ENCODE data around the gene IL10RA.
"Not testable (repeated sequence)": the region's sequence is repeated elsewhere in the genome, so short reads cannot be mapped to it uniquely, and the experiment has no call there.

IL10RA gene

DNA sequence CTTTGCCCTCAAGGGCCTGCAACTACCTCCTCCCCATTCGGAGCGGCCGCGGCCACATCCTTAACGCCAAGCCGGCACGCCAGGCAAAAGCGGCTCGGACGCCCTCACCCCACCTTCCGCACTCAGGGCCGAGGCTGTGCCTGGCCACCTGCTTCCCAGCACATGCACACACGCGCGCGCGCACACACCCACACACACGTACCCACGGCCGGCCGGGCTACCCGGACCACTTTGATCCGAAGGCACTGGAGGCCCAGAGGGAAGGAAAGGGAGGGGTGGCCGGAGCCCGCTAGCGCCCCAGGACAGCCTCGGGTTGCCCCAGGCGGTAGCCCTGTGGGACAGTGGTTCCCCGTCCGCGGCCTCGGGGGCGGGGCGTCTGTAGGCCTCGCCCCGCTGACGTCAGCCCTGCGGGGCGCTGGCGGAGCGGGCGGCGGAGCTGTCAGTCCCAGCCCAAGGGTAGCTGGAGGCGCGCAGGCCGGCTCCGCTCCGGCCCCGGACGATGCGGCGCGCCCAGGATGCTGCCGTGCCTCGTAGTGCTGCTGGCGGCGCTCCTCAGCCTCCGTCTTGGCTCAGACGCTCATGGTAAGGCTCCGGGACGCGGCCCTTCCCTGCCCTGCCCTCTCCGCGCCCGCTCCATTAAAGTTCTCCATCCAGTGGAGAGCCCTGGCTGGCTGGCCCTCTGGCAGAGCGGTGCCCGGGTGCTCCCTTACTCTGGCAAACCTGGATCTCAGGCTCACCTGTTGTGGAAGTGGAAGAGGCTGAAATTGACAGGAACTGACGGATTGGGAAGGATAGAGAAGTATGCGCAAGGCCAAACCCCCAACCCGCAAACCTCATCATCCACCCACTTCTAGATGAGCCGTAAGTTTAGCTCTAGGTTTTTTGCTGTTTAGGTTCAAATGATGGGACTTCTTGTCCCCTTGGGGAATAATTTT, at the start of gene IL10RA:
TSS of gene IL10RA (plus strand) at position 442 of the 935 bp plus-strand sequence. CDS start at position 516, 74 bp downstream.
- DNase-seq = peak; percentile 69

DNA sequence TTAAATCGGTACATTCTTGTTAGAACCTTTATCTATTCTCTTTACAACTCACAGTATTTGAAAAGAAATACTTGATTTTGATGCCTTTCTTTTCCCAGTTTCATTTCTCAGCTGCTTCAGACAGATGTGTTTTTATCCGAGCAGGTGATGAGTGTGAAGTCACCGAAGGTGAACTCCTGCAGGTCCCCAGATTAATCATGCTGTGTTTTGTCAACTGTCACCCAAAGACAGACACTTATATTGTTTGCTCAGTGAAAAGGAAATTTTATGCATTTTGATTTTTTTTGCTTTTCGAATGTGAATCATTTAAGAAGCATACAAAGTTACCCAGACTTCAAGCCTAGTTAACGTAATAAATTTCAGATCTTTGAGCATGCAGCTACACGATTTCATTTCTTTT, 49.2 kb upstream of the IL10RA start:
- no peak for DNase-seq

DNA sequence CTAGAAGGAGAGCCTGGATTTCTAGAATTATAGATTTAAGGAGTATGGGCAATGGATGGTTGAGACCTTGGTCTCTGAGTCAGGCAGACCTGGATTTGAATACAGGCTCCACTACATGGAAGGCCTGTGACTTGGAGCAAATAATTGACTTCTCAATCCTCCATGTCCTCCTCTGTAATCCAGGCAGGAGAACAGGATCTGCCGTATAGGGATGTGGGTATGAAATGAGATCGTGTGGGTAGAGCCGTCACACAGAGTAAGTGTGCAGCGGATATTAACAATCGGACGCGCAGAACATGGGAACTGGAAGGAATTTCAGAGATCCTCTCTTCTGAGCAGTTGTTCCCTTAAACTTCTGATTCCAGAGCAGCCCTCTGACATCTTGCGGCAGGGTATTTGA, 45.5 kb upstream of the IL10RA start:
- DNase-seq = no peak

DNA sequence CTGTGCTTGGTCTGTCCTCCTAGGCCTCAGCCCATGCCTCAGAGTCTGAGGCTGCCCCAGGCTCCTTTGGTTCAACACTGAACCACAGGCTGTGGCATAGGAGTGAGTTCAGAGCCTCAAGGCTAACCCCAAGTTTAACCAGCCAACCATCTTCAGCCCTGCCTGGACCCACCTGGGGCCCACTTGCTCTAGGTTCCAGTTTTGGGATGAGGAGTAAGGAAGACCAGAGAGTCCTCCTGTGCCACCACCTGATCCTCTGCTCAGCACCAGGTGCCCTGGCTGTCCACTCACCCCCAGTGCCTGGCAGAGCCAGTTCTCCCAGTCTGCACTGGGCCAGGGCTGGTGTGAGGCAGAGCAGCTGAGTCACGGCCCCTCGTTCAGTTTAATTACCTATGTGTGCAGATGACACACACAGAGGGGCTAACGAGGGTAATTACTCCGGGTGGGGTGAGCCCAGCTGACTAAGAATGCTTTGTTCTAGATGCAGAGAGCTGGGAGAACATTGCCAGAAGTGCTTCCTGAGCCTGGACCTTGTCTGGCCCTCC, 45.0 kb upstream of the IL10RA start:
- no peak for DNase-seq

DNA sequence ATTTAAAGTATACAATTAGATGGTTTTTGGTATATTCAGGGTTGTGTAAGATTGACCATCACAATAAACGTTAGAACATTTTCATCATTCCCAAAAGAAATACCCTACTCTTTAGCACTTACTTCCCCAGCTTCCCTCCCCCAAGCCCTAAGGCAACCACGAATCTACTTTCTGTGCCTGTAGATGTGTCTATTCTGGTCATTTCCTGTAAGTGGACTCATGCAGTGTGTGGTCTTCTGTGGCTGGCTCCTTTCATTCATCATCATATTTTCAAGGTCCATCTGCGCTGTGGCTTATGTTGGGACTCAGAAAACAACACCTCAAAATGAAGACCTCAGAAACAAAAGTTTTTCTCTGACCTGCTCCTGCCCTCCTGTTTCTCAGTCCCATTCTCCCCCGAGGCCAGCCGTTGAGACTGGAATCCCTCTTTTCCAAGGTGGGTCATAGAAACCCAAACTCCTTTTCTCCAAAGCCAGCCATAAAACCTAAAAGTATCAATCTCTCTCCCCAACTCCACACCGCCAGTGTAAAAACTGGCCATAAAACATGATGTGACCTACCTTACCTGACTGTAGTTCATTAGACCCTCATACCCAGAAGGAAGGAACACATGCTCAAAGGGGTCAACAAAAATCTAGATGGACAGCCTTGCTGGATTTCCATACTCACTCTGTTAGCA, 44.1 kb upstream of the IL10RA start:
- no peak for DNase-seq

DNA sequence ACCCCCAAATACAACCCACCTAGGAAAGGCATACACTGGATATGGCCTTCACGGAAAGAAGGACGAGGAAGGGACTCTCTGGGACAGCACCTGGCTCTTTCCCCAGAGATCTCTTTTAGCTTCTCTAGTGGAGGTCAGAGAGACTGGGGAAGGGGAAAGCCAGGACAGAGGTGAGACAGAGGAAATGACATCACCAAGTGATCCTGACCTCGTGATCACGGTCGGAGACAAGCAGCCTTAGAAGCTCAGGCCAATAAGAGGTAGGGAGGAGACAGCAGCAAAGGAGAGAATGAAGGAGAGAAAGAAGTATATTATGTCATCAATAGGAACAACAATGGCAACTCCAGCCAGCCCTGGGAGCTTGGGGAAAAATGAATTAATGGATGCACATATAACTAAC, 41.6 kb upstream of the IL10RA start:
- DNase-seq = no peak

DNA sequence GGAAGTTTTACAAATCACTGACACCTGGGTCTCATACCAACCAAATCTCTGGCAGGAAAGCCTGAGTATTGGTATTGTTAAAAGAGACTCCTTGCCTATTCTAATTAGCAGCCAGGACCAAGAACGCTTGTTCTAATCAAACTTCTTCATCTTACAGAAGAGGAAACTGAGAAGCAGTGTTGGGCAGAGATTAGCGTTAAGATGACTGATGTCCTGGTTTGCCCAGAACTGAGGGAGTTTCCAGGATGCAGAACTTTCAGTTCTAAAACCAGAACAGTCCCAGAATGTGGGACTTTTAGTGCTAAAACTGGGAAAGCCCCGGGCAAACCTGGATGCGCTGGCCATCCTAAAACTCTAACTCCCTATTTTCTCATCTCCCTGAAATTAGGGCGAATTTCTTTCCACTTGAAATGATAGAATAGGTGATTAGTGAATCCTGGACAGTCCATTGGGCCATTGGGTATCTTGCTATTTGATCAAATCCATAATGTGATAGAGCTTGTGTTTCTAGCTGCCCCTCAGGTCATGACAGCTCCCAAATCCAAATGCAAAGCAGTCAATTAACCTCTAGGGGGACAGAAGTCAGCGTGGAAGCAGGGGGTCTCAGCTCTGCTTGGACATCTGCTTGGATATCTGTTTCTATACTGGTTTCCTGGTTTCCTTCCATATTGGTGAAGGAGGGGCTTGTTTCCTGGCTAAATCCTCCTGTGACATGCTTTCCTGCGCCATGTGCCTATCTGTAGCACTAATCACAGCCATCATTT, 41.0 kb upstream of the IL10RA start:
- no peak for DNase-seq

DNA sequence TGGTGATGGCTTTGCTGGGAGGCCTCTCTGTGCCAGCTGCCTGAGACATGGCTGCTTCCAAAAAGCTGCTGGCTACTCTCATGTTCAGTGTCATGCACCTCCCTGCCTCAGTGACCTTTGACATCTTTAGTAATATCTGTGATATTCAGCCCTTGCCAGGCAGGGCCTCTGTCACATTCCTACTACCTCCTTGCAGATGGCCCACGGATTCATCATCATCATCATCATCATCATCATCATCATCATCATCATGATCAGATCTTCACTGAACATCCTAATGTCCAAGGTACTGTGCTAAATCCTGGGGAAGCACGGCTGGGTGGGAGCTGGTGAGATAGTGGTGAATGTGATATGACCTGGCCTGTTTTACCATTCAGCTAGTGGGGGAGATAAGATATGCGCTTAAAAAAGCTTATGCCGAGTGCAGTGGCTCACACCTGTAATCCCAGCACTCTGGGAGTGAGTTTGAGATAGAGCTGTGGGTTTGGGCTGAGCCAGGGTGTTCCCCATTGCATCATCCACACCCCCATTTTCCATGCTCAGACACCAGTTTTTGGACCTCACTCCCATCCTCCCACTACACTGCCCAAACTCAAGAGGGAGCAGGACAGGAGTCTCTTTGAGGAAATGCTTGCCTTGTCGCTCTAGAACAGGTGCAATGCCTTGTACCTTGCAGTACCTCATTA, 39.9 kb upstream of the IL10RA start:
- DNase-seq = no peak

DNA sequence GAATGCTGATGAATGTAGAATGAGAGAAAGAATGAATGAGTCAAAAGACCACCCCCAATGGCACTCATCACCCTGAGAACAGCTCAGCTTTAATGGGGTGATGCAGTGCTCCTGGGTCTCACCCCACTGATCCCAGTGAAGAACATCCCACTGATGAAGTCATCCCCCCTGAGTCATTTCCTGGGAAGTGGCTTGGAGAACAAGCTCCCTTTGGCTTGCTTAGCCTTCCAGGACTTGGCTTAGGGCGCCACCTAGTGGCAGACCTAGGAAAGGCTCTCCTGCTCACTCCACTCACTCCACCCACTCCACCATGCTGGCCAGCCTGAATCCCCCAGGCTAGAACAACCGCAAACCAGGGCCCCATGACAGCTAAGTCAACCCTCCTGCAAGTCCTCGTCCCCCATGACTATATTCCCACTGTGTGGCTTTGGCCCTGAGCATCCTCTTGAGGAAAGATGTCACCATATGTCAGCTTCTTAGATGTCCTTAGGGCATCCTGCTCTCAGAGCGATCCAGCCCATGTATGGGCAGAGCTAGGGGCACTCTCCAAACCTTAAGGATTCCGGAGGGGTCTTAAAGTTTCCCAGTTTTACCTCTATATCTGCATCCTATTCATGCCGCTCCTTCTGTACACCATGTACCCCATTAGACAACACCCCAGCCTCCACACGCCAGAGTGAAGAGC, 39.2 kb upstream of the IL10RA start:
- peak; percentile 83 for DNase-seq

DNA sequence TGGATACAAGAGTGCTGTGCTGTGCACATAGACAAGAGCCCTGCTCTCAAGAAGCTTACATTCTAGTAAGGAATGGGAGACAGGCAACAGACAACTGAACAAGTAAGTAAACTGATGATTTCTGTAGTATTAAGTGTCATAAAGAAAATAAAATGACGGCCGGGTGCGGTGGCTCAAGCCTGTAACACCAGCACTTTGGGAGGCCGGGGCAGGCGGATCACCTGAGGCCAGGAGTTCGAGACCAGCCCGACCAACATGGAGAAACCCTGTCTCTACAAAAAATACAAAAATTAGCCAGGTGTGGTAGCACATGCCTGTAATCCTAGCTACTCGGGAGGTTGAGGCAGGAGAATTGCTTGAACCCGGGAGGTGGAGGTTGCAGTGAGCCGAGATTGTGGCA, 38.4 kb upstream of the IL10RA start:
- DNase-seq = not testable (repeated sequence)

DNA sequence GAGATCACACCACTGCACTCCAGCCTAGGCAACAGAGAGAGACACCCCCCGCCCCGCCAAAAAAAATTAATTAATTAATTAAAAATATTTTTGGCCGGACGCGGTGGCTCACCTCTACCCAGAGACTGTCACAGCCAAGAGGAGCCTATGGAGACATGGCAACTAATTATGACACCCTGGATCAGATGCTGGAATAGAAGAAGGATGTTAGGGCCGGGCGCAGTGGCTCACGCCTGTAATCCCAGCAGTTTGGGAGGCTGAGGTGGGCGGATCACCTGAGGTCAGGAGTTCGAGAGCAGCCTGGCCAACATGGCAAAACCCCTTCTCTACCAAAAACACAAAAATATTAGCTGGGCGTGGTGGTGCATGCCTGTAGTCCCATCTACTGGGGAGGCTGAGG, 37.7 kb upstream of the IL10RA start:
- not testable (repeated sequence) for DNase-seq

DNA sequence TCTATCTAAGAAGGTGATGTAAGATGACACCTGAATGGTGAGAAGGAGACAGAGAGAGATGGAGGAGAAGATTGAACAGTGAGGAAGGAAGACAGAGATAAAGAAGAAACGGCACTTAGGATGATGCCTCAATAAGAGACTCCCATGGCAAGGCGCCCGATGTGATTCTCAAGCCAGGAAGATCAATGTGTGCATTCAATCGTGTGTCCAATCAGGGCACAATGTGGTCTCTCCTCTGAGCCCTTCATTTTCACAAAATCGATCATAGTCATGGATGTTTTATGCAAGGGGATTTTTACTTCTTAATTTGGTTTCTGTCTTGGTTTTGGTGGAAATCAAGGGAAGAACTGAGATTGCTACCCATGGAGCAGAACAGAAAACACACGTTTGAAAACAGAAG, 37.1 kb upstream of the IL10RA start:
- DNase-seq = no peak

DNA sequence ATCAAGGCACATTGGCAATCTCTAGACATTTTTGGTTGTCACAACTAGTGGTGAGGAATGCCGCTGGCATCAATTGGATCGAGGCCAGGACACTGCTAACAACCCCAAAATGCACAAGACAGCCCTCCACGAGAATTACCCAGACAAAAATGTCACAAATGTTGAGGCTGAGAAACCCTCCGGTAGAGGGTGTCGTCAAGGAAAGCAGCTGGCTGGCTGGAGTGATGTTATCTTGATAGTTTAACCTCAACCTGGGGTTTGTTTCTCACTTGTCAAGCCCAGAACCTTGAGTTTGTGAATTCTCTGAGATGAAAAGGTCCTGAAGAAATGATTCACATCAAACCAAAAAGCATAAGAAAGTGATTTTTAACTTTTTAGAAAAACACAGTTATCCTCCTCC, 35.9 kb upstream of the IL10RA start:
- DNase-seq = peak; percentile 51

DNA sequence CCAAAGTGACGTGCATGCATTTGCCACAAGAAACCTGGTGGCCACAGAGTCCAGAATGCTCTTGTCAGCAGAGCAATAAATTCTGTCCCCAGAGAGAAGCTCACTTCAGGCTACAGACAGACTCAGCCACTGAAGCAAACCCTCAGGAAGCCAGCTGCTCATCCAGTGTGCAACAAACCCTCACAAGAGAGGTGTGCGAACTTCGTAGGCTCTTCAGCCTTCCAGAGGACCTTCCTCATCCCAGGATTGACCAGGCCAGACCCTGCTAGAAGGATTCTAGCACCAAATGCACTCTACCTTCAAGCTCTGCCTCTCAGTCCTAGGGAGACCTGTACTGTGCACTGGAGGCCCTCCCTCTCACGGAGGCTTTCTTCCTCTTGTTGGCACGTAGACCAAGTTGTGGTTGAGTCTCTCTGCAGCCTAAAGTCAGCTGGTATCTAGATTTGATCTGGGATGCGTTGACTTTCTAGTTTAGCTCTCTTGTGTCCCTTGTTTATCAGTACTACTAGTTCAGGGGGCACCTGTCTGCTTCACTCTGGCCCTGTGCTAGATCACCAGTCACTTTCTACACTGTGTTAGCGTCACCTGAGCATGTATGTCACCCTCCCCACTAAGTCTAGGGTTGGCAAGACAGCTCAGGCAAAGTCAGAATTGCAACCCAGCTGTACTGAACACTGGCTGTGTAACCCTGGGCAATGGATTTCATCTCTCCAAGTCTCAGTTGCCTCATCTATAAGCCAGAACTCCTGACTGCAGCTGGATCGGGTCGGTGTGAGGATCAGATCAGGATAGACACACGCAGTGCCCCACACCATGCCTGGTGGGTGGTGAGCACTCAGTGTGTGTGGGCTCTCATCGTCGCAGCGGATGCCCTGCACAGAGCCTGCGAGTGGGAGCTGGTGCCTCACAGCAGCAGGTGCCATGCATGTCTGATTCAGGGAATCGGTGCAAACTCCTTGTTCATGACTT, 34.9 kb upstream of the IL10RA start:
- DNase-seq = peak; percentile 76

DNA sequence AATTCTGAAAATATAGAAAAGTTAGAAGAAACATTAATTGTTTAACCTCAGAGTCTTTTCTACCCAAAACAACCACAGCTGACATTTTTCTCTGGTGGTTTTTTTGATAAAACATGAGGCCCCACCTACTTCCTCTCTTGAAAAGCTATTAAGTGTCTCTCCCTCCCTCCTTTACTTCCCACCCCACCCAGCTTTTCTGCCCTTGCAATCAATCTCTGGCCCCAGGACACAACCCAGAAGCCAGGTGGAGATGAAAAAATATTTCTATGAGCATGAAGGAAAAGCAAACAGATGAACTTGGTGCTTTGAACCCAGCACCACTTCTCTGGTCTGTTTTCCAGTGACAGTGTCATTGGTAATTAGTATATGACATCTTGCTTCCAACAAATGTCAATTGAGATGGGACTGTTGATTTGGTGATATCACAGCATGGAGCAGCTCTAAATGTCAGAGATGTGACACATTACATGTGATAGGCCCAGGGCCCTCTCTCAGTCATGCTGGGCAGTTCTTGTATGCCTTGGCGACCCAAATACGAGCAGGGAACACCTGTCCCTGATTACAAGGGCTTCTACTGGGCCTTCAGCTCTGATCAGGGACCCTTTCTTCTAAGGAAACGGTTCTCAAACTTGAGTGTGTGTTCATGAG, 33.0 kb upstream of the IL10RA start:
- peak; percentile 68 for DNase-seq

DNA sequence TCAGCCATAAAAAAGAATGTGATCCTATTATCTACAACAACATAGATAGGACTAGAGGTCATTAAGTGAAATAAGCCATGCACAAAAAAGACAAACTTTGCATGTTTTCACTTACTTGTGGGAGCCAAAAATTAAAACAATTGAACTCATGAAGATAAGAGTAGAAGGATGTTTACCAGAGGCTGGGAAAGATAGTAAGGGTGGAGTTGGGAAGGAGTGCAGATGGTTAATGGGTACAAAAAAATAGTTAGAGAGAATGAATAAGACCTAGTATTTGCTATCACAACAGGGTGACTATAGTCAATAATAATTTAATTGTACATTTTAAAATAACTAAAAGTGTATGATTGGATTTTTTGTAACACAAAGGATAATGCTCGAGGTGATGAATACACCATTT, 27.2 kb upstream of the IL10RA start:
- no peak for DNase-seq

DNA sequence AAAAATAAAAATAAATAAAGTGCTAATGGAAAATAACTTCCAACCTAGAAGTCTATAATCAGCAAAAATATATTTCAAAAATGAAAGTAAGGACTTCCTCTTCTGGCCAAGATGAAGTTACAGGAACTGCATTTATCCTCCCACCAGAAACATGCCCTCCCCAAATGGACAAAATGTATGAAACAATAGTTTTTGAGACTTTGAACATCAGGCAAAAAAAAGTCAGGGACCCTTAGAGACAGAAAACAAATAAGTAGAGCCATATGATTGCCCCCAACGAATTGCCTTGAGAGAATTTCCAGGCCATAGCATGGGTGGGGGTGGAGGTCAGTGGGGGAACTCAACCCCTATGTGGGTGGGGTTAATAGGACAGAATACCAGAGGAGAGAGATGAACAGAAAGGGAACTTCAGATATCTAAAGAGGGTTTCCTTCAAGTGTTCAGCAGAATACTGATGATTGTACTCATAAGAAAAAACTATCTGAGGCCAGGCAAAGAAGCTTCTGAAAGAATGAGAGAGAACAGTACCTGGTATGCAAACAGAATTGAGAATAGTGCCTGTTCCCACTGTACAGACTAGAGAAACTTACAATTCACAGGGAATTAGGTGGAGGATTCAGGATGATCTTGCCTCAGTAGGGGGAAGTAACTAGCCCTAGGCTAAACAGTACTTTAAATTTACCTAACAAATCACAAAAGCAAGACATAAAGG, 26.6 kb upstream of the IL10RA start:
- DNase-seq = no peak

DNA sequence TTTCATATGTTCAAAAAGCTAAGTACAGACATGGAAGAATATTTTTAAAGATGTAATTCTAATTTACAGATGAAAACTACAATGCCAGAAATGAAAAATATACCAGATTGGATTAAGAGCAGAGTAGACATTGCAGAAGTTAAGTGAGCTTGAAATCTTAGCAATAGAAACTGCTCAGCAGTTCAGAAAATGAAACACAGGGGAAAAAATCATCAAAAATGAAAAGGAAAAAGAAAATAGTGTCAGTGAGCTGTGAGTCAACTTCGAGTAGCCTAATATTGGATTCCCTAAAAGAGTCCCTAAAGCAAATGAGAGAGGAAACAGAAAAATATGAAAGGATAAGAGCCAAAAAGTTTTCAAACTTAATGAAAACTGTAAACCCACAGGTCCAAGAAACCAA, 25.8 kb upstream of the IL10RA start:
- DNase-seq = no peak

DNA sequence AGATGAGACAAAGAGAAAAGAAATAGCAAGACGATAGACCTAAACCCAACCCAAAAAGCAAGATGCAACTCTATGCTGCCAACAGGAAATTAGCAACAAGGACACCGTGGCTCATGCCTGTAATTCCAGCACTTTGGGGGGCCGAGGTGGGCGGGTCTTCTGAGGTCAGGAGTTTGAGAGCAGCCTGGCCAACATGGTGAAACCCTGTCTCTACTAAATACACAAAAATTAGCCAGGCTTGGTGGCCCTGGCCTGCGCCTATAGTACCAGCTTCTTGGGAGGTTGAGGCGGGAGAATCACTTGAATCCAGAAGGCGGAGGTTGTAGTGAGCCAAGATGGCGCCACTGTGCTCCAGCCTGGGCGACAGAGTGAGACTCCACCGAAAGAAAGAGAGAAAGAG, 24.3 kb upstream of the IL10RA start:
- DNase-seq = no peak

DNA sequence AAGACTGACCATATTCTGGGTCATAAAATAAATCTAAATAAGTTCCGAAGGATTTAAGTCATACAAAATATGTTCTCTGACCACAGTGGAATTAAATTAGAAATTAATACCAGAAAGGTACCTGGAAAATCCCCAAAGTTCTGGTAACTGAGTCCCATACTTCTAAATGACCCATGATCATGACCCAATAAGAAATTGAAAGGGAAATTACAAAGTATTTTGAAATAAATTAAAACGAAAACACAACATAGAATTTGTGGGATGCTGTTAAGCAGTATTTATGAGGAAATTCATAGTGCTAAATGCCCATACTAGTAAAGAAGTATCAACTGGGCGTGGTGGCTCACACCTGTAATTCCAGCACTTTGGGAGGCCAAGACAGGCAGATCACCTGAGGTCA, 23.4 kb upstream of the IL10RA start:
- no peak for DNase-seq
